K562 (cell line): ENCODE results near the gene NUP107. TPM values are rescaled to one million over a fixed set of nuclear protein-coding genes. Genes with fewer than 3 reads are reported as not detected.
A peak's percentile ranks its signal among the peaks of the same experiment; 100 is the strongest.

Experiments used
- ATAC-seq: fragments of 200-7000 bp; cut with Tn5 transposase; 3 replicates; pipeline ENCODE4 v1.9.1; 2020; ENCODE audit warnings: moderate library complexity
- BruUV-seq: library from RNA; stranded (reverse); fragments of 400-500 nt; replicated peaks from 2 replicates; lab custom pipeline; 2021; lab: Mats Ljungman, UMichigan
- CTCF ChIA-PET: fragments of 300-600 bp; formaldehyde crosslinking; extraction: SDS; loops from one replicate; lab custom pipeline; 2021; ENCODE audit warnings: low intra/inter-chr PET ratio; lab: Yijun Ruan, JAX
- POLR2A ChIA-PET: fragments of 300-600, 350-650 bp; sonication (Branson Sonifier 250); formaldehyde crosslinking; extraction: SDS; loops from one replicate; lab custom pipeline; 2021; ENCODE audit warnings: antibody characterized with exemption, inconsistent platforms; lab: Yijun Ruan, JAX
- DNase-seq, 4 experiments: peaks; one replicate each; pipeline versions ENCODE4 v3.0.0 to v3.0.0-alpha.2; 2011 to 2018; ENCODE audit warnings: low spot score in 3 of 4, mixed read lengths in 3 of 4; ENCODE audit errors: extremely low read depth in 1 of 4
- FAIRE-seq: peaks from 2 replicates; lab custom pipeline; 2011; peaks lifted over from hg19 to GRCh38; lab: Jason Lieb, UNC
- H2AFZ ChIP-seq: 2 replicates; pipeline ENCODE4 v1.6.0; 2011; ENCODE audit warnings: low read depth, low read length, control low read depth, inconsistent platforms
- H3K27ac ChIP-seq: fragments of 200-600 bp; 3 replicates; pipeline ENCODE4 v1.8.0; 2011; ENCODE audit warnings: low read depth, mild to moderate bottlenecking, control low read depth, inconsistent platforms, low read length, moderate library complexity, mixed read lengths; ENCODE audit errors: extremely low read depth
- H3K27me3 ChIP-seq, 2 experiments: fragments of 300-600 bp in 1 of 2; 2 replicates in 1 of 2; 3 replicates in 1 of 2; pipeline versions ENCODE4 v1.6.0 to v1.8.0; 2011; ENCODE audit warnings: inconsistent platforms in 2 of 2, low read length in 2 of 2, mild to moderate bottlenecking in 1 of 2, mixed read lengths in 1 of 2, moderate library complexity in 1 of 2; ENCODE audit not compliant: control insufficient read depth in 2 of 2, insufficient read depth in 2 of 2
- H3K36me3 ChIP-seq: fragments of 300-600 bp; 3 replicates; pipeline ENCODE4 v1.8.0; 2011; ENCODE audit warnings: mild to moderate bottlenecking, low read length, inconsistent platforms; ENCODE audit not compliant: control insufficient read depth, insufficient read depth
- H3K4me1 ChIP-seq, 2 experiments: fragments of 200-600 bp in 1 of 2; replicated peaks in 1 of 2; 2 replicates in 1 of 2; 3 replicates in 1 of 2; pipeline versions ENCODE4 v1.5.1 to v1.8.0; 2011; ENCODE audit warnings: inconsistent platforms in 2 of 2, low read length in 2 of 2, mild to moderate bottlenecking in 1 of 2, mixed read lengths in 1 of 2, moderate library complexity in 1 of 2; ENCODE audit not compliant: control insufficient read depth in 2 of 2, insufficient read depth in 2 of 2
- H3K4me2 ChIP-seq: 2 replicates; pipeline ENCODE4 v1.6.1; 2011; ENCODE audit warnings: low read length, control low read depth, inconsistent platforms, mixed read lengths; ENCODE audit not compliant: insufficient read depth
- H3K4me3 ChIP-seq: fragments of 200-600 bp; sonication (generic), shearing (Covaris generic); 2 replicates; pipeline ENCODE4 v1.5.1; 2016; ENCODE audit warnings: control low read depth, inconsistent platforms
- H3K79me2 ChIP-seq: fragments of 200-600 bp; 3 replicates; pipeline ENCODE4 v1.8.0; 2011; ENCODE audit warnings: low read length, inconsistent platforms; ENCODE audit not compliant: control insufficient read depth, insufficient read depth
- H3K9ac ChIP-seq, 2 experiments: 2 replicates each; pipeline versions ENCODE4 v1.6.0 to v1.6.1; 2011; ENCODE audit warnings: low read depth in 2 of 2, low read length in 2 of 2, control low read depth in 1 of 2, inconsistent platforms in 1 of 2, mild to moderate bottlenecking in 1 of 2, mixed read lengths in 1 of 2; ENCODE audit not compliant: insufficient read depth in 1 of 2
- H3K9me1 ChIP-seq: one replicate; pipeline ENCODE4 v1.6.0; 2011; ENCODE audit warnings: inconsistent platforms, mild to moderate bottlenecking, low read length, moderate library complexity; ENCODE audit not compliant: control insufficient read depth, insufficient read depth
- H3K9me3 ChIP-seq: replicated peaks from 2 replicates; pipeline ENCODE4 v1.5.1; 2011; ENCODE audit warnings: low read depth, low read length, inconsistent platforms; ENCODE audit not compliant: control insufficient read depth, insufficient read depth
- H4K20me1 ChIP-seq: replicated peaks from 2 replicates; pipeline ENCODE4 v1.6.1; 2011; ENCODE audit warnings: low read length, inconsistent platforms, mixed read lengths; ENCODE audit not compliant: control insufficient read depth, insufficient read depth
- ARID1B ChIP-seq: fragments of 450-650 bp; IDR thresholded peaks from 2 replicates; pipeline ENCODE4 v1.6.1; 2016; ENCODE audit warnings: antibody characterized with exemption, mild to moderate bottlenecking, inconsistent platforms
- CREB3L1 ChIP-seq: fragments of 450-650 bp; IDR thresholded peaks from 2 replicates; pipeline ENCODE4 v1.6.1; 2014; ENCODE audit warnings: low read depth, mild to moderate bottlenecking, moderate library complexity, borderline replicate concordance
- CTBP1 ChIP-seq: fragments of 450-650 bp; IDR thresholded peaks from 2 replicates; pipeline ENCODE4 v1.6.1; 2016; ENCODE audit warnings: borderline replicate concordance
- ETV6 ChIP-seq, 3 experiments: fragments of 150-350 bp in 1 of 3; sonication (generic) in 1 of 3; formaldehyde crosslinking in 1 of 3; IDR thresholded peaks; 2 replicates each; pipeline versions ENCODE4 v1.6.1 to v1.8.0; 2014 to 2022; ENCODE audit warnings: borderline replicate concordance in 2 of 3, low read depth in 2 of 3, antibody characterized with exemption in 1 of 3, low read length in 1 of 3, mild to moderate bottlenecking in 1 of 3, missing genetic modification reagents in 1 of 3
- FOXK2 ChIP-seq, 2 experiments: fragments of 450-650 bp; IDR thresholded peaks in 1 of 2; conservative IDR thresholded peaks in 1 of 2; 2 replicates each; pipeline ENCODE4 v1.6.1; 2016; ENCODE audit warnings: low read depth in 2 of 2, mild to moderate bottlenecking in 1 of 2
- GABPB1 ChIP-seq: sonication (generic); formaldehyde crosslinking; IDR thresholded peaks from 2 replicates; pipeline ENCODE4 v1.8.0; 2022; ENCODE audit warnings: mild to moderate bottlenecking, missing genetic modification reagents
- JUND ChIP-seq, 2 experiments: IDR thresholded peaks; 2 replicates in 1 of 2; 3 replicates in 1 of 2; pipeline ENCODE4 v1.6.1; 2011; ENCODE audit warnings: borderline replicate concordance in 2 of 2, low read depth in 2 of 2, low read length in 2 of 2, improper control_type of control experiment in 1 of 2, missing biosample characterization in 1 of 2, missing genetic modification characterization in 1 of 2, missing genetic modification reagents in 1 of 2
- NFE2L1 ChIP-seq: fragments of 450-650 bp; IDR thresholded peaks from 2 replicates; pipeline ENCODE4 v1.6.1; 2016; ENCODE audit warnings: missing genetic modification characterization, low read depth, mild to moderate bottlenecking, missing compliant biosample characterization, moderate library complexity, borderline replicate concordance
- PKNOX1 ChIP-seq: fragments of 450-650 bp; IDR thresholded peaks from 2 replicates; pipeline ENCODE4 v1.6.1; 2016
- PML ChIP-seq: IDR thresholded peaks from 2 replicates; pipeline ENCODE4 v1.6.1; 2012; ENCODE audit warnings: low read length, inconsistent platforms
- POLR2G ChIP-seq: fragments of 200-400 bp; formaldehyde crosslinking; IDR thresholded peaks from 2 replicates; pipeline ENCODE4 v1.6.1; 2017; ENCODE audit warnings: low read depth, mild to moderate bottlenecking, antibody characterized with exemption, low read length, moderate library complexity
- POLR3G ChIP-seq: IDR thresholded peaks from 2 replicates; pipeline ENCODE4 v1.6.1; 2011; ENCODE audit not compliant: insufficient read length, insufficient replicate concordance; ENCODE audit errors: extremely low read depth
- RBFOX2 ChIP-seq: fragments of 200-400 bp; formaldehyde crosslinking; IDR thresholded peaks from 2 replicates; pipeline ENCODE4 v1.6.1; 2017; ENCODE audit warnings: low read depth, mild to moderate bottlenecking, low read length, moderate library complexity
- SMARCE1 ChIP-seq: fragments of 450-650 bp; IDR thresholded peaks from 2 replicates; pipeline ENCODE4 v1.7.1; 2016; ENCODE audit warnings: mild to moderate bottlenecking
- VEZF1 ChIP-seq: fragments of 200-800 bp; sonication (Bioruptor generic); IDR thresholded peaks from 2 replicates; pipeline ENCODE4 v1.6.1; 2017; ENCODE audit warnings: missing genetic modification characterization, missing compliant biosample characterization
- ZNF696 ChIP-seq: fragments of 250-450 bp; sonication (Bioruptor Pico); conservative IDR thresholded peaks from 2 replicates; pipeline ENCODE4 v1.4.0; 2020; ENCODE audit warnings: mild to moderate bottlenecking, moderate library complexity
- WGBS: fragments of 100-300 bp; shearing (Covaris generic); methylation state at CpG from one replicate; pipeline ENCODE4 v1.1.6; 2016; ENCODE audit warnings: low coverage, mixed read lengths; ENCODE audit not compliant: insufficient coverage; ENCODE audit errors: missing lambda C conversion rate; 5-methylcytosine and 5-hydroxymethylcytosine counted together
- in situ Hi-C: fragments of 300-500 bp; cut with MboI; formaldehyde crosslinking; loops from 4 replicates; pipeline ENCODE4 v1.15.0; 2018; ENCODE audit warnings: inconsistent platforms, mixed read lengths
- intact Hi-C: fragments of 100-400 bp; cut with micrococcal nuclease; formaldehyde crosslinking; loops from 2 replicates; pipeline ENCODE4 v1.14.2; 2022
- polyA plus RNA-seq, 8 experiments: library from polyadenylated mRNA; depleted of rRNA in 4 of 8; stranded (reverse) in 5 of 8; unstranded in 3 of 8; fragments of >200 nt; fragmentation: Nextera tagmentation in 2 of 8; fragmentation: Illumina TruSeq in 1 of 8; extraction: Ambion mirVana in 2 of 8; extraction: Trizol in 1 of 8; gene quantifications; 2 replicates each; pipeline versions ENCODE4 v1.2.1 to v1.2.3, GENCODE V29; 2011 to 2014; ENCODE audit warnings: inconsistent platforms in 1 of 8, missing spikeins in 1 of 8
- total RNA-seq, 7 experiments: library from RNA; depleted of rRNA in 6 of 7; stranded (reverse); fragments of >200 nt in 6 of 7; fragmentation: Illumina TruSeq in 2 of 7; extraction: Trizol in 2 of 7; gene quantifications; 2 replicates each; pipeline versions ENCODE4 v1.2.1 to v1.2.3, GENCODE V29; 2011 to 2021; ENCODE audit warnings: low replicate concordance in 1 of 7

Gene NUP107
- total and polyA plus RNA-seq, 9 of the 15 experiments (the other 6 are each of a cell fraction or from before 2014, with no cell fraction given): 129 to 277 (median 199) TPM

- Histone ChIP-seq H2AFZ (no peak overlapping the region), H3K9ac (no peak overlapping the region), H3K9me1 (no peaks in the 10 kb centered on the region), H3K4me3 (no peak overlapping the region), H3K27me3 (no peaks in the 10 kb centered on the region), H4K20me1 (no peaks in the 10 kb centered on the region), H3K4me1 (peaks cover 5 to 9% of the 10 kb centered on the region in 2 experiments; a peak in 4 of 5 replicates), H3K79me2 (no peaks in the 10 kb centered on the region), H3K27ac (no peak overlapping the region), H3K36me3 (peaks cover 3% of the 10 kb centered on the region; the same call in 1 of the 3 replicates), H3K4me2 (no peak overlapping the region; the same call in 1 of the 2 replicates), H3K9me3 (no peaks in the 10 kb centered on the region)
- in situ Hi-C loops (no loop called here), intact Hi-C loops (no loop called here)
- 35% methylated on average over 5 of the region's 5 CpGs for WGBS
- no TSS peak for BruUV-seq
- FAIRE-seq (peak; percentile 77), DNase-seq (peak; percentile 49 to 59 (median 52)), ATAC-seq (peak; percentile 82)
- POLR2A ChIA-PET: interaction anchor here (0.8 to 2.9 kb wide), 3 partner anchors 9 to 14 kb away, joined by 3 to 10 read pairs (median 4); no protein-coding TSS in a partner anchor
- CTCF ChIA-PET: interaction anchor here (0.6 kb wide), 1 partner anchor 12 kb away, joined by 7 read pairs; no protein-coding TSS in a partner anchor
- TF ChIP-seq ETV6 (IDR thresholded peaks at IDR 0.05; ENCODE audit: borderline replicate concordance in 1 of 2, low read depth in 2 of 2, low read length in 1 of 2) (no peak), ETV6 (CRISPR knock-in tag; IDR thresholded peaks at IDR 0.05; ENCODE audit: borderline replicate concordance) (no peak), POLR3G (no peak), NFE2L1 (tag) (no peak), PML (peak; percentile 69), POLR2G (no peak), PKNOX1 (no peak), ZNF696 (CRISPR knock-in tag) (no peak), VEZF1 (peak; percentile 20; the same call in 1 of the 2 replicates), CTBP1 (peak; percentile 50), ARID1B (peak; percentile 91), SMARCE1 (peak; percentile 80), FOXK2 (conservative IDR thresholded peaks at IDR 0.05 in 1 of 2, IDR thresholded peaks at IDR 0.05 in 1 of 2; ENCODE audit: low read depth in 2 of 2) (no peak), JUND (IDR thresholded peaks at IDR 0.05; ENCODE audit: borderline replicate concordance, low read depth, low read length) (no peak; the same call in 1 of the 2 replicates), JUND (tag; IDR thresholded peaks at IDR 0.05; ENCODE audit: borderline replicate concordance, low read depth, low read length) (no peak), GABPB1 (CRISPR knock-in tag) (no peak), CREB3L1 (no peak), RBFOX2 (no peak)
These were observed 84.6 kb downstream of the NUP107 start for GRCh38 chr12:68771223-68771925.
